SJCRH30 (cell line): ENCODE results near the gene FOXD2. TPM values are rescaled to one million over a fixed set of nuclear protein-coding genes. Genes with fewer than 3 reads are reported as not detected.

ENCODE experiments used
- DNase-seq, 2 experiments: peaks; one replicate each; pipeline ENCODE4 v3.0.0-alpha.2; 2015 to 2020
- H3K27ac ChIP-seq: fragments of 250-450 bp; sonication (Bioruptor Pico); 2 replicates; pipeline ENCODE4 v1.5.1; 2020; ENCODE audit warnings: mild to moderate bottlenecking, moderate library complexity
- H3K27me3 ChIP-seq: fragments of 250-450 bp; sonication (Bioruptor Pico); 2 replicates; pipeline ENCODE4 v1.5.1; 2020; ENCODE audit warnings: mild to moderate bottlenecking, moderate library complexity
- H3K36me3 ChIP-seq: fragments of 250-450 bp; sonication (Bioruptor Pico); 2 replicates; pipeline ENCODE4 v1.5.1; 2020; ENCODE audit warnings: mild to moderate bottlenecking, moderate library complexity
- H3K4me1 ChIP-seq: fragments of 250-450 bp; sonication (Bioruptor Pico); 2 replicates; pipeline ENCODE4 v1.5.1; 2020; ENCODE audit warnings: mild to moderate bottlenecking, moderate library complexity
- H3K4me3 ChIP-seq: fragments of 250-450 bp; sonication (Bioruptor Pico); 2 replicates; pipeline ENCODE4 v1.5.1; 2020; ENCODE audit warnings: mild to moderate bottlenecking, moderate library complexity
- H3K9me3 ChIP-seq: fragments of 250-450 bp; sonication (Bioruptor Pico); replicated peaks from 2 replicates; pipeline ENCODE4 v1.5.1; 2020; ENCODE audit warnings: mild to moderate bottlenecking, moderate library complexity
- total RNA-seq: library from RNA; depleted of rRNA; stranded (reverse); fragments of >200 nt; shearing (Covaris generic); gene quantifications from 2 replicates; pipeline ENCODE4 v1.2.3, GENCODE V29; 2014

The FOXD2 gene
- total RNA-seq, 1 experiment from 2014 or later: 2.2 TPM

- peak; percentile 85 to 90 for DNase-seq
- Histone ChIP-seq H3K36me3 (no peaks in the 10 kb centered on the region), H3K9me3 (no peaks in the 10 kb centered on the region), H3K27me3 (no peaks in the 10 kb centered on the region), H3K4me3 (no peak overlapping the region), H3K4me1 (peaks cover 19% of the 10 kb centered on the region), H3K27ac (no peak overlapping the region; the same call in 1 of the 2 replicates)
These were observed 28.4 kb upstream of the FOXD2 start for GRCh38 chr1:47409311-47410067.

- peaks cover 19% of the 10 kb centered on the region for H3K4me1 ChIP-seq
These were observed 27.8 kb upstream of the FOXD2 start for GRCh38 chr1:47410068-47410455.

DNA sequence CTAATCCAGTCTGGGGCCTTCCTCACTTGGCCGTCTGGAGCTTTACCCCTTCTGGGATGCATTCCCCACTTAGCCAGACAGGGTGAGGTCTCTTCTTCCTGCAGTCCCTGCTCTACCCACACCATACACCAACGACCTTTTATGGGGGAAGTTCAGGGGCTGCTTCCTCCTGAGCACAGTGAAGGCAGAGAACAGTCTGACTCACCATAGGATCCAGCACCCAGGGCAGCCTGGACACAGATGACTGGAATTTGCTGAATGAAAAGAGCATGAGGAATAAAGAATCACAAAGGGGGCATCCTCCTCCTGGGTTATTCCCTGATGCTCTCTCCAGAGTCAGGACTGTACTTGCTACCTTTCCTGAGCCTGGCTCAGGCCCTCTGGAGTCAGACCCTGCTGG lies 26.4 kb upstream of the FOXD2 start:
- no peak overlapping the region for H3K27ac ChIP-seq
- DNase-seq: no peak
- H3K4me1 ChIP-seq: peaks cover 19% of the 10 kb centered on the region

More at GRCh38 chr1:47410068-47410455, 27.8 kb upstream of the FOXD2 start:
- Histone ChIP-seq H3K9me3 (no peaks in the 10 kb centered on the region), H3K27ac (no peak overlapping the region; the same call in 1 of the 2 replicates), H3K4me3 (no peak overlapping the region), H3K36me3 (no peaks in the 10 kb centered on the region), H3K27me3 (no peaks in the 10 kb centered on the region)
- DNase-seq: no peak

GRCh38 chr1:47412437-47412836 lies 25.4 kb upstream of the FOXD2 start:
- Histone ChIP-seq H3K9me3 (no peaks in the 10 kb centered on the region), H3K27me3 (no peaks in the 10 kb centered on the region), H3K36me3 (no peaks in the 10 kb centered on the region), H3K4me1 (peaks cover 19% of the 10 kb centered on the region), H3K27ac (no peak overlapping the region), H3K4me3 (no peak overlapping the region)
- DNase-seq: no peak

More for the DNA sequence above, 26.4 kb upstream of the FOXD2 start:
- Histone ChIP-seq H3K27me3 (no peaks in the 10 kb centered on the region), H3K9me3 (no peaks in the 10 kb centered on the region), H3K4me3 (no peak overlapping the region), H3K36me3 (no peaks in the 10 kb centered on the region)

- Histone ChIP-seq H3K9me3 (no peaks in the 10 kb centered on the region), H3K27me3 (no peaks in the 10 kb centered on the region), H3K4me3 (no peak within 1 kb of the TSS), H3K4me1 (no peaks in the 10 kb centered on the region; the same call in 1 of the 2 replicates), H3K36me3 (no peaks in the 10 kb centered on the region), H3K27ac (no peak within 1 kb of the TSS)
- no peak for DNase-seq
These were observed 22.0 kb upstream of the FOXD2 start, which contains the start of gene FOXE3 for GRCh38 chr1:47415728-47416318. FOXE3 (plus strand) TSS chr1:47416285; CDS start chr1:47416316, 31 bp downstream.

GRCh38 chr1:47416319-47417169 lies 21.3 kb upstream of the FOXD2 start:
- Histone ChIP-seq H3K4me3 (no peak overlapping the region), H3K27ac (no peak overlapping the region), H3K36me3 (no peaks in the 10 kb centered on the region), H3K4me1 (no peaks in the 10 kb centered on the region), H3K9me3 (no peaks in the 10 kb centered on the region), H3K27me3 (no peaks in the 10 kb centered on the region)
- no peak for DNase-seq

DNA sequence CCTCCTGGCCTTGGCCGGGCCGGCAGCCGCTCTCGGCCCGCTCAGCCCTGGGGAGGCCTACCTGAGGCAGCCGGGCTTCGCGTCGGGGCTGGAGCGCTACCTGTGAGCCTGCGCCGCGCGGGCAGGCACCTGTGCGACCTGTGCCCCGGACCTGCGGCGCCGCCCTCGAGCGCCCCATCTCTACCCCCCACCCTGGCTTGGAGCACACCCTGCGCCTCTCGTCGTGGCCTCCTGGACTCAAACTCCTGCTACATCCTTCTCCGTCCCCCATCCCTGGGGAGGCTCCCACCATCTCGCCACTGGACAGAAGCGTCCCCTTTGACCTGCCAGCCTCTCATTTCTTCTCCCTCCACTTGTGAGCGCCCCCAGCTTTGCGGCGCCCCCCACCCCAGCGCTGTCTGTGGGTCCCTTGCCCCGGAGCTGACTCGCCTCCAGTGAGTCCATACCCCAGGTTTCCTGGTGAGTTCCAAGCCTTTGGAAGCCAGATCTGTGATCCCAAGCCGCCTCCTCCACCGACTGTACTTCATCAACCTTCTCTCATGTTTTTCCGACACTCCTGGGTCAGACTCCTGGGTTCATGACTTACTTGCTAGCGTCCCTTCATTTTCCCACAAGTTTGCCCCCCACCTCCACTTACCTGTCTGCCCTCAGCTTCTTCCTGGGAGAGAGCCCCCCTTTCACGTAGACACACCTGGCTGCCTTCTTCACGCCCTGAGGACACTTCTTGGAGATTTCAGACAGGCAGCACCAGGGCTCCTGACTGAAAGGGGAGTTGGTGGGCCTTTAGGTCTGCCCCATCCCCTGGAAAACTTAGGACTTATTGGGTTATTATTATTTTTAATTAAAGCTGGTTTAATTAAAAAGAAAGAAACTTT lies 20.4 kb upstream of the FOXD2 start:
- no peaks in the 10 kb centered on the region for H3K36me3 ChIP-seq
- H3K9me3 ChIP-seq: no peaks in the 10 kb centered on the region
- no peaks in the 10 kb centered on the region for H3K27me3 ChIP-seq
- H3K4me1 ChIP-seq: no peaks in the 10 kb centered on the region
- DNase-seq: no peak
- H3K27ac ChIP-seq: no peak overlapping the region
- no peak overlapping the region for H3K4me3 ChIP-seq

- no peaks in the 10 kb centered on the region for H3K27me3 ChIP-seq
- no peak overlapping the region for H3K27ac ChIP-seq
- no peaks in the 10 kb centered on the region for H3K4me1 ChIP-seq
- no peak overlapping the region for H3K4me3 ChIP-seq
- no peak for DNase-seq
- no peaks in the 10 kb centered on the region for H3K9me3 ChIP-seq
- no peaks in the 10 kb centered on the region for H3K36me3 ChIP-seq
These were observed 19.7 kb upstream of the FOXD2 start for GRCh38 chr1:47418122-47418521.

DNA sequence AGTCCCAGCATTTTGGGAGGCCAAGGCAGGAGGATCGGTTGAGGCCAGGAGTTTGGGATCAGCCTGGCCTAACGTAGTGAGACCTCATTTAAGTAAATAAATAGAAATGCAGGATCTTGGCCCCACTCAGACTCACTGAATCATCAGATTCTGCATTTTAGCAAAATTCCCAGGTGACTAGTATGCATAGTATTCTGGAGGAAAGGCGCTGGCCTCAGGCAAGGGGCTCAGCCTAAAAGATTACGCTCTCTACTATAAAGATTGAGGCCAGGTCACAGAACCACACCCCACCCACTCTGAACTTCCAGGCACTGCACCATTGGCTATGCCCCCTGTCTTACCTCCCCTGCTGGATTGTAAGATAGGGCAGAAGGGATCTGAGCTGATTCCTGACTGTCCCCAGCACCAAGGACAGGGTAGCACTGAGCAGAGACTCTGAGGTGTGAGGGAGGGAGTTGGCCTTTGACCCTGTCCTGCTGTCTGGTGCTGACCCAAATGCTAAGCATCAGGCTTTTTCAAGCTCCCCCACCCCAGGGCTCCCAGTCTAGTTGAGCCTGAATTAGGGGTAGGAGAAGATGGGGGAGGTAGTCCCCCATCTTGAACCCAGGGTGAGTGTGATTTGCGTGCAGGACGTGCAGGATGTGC lies 19.0 kb upstream of the FOXD2 start:
- H3K9me3 ChIP-seq: no peaks in the 10 kb centered on the region
- no peak for DNase-seq
- no peaks in the 10 kb centered on the region for H3K27me3 ChIP-seq
- no peak overlapping the region for H3K4me3 ChIP-seq
- no peak overlapping the region for H3K27ac ChIP-seq
- no peaks in the 10 kb centered on the region for H3K4me1 ChIP-seq
- no peaks in the 10 kb centered on the region for H3K36me3 ChIP-seq

- no peaks in the 10 kb centered on the region for H3K4me1 ChIP-seq
- DNase-seq: no peak
- no peak overlapping the region for H3K27ac ChIP-seq
- H3K4me3 ChIP-seq: no peak overlapping the region
- no peaks in the 10 kb centered on the region for H3K27me3 ChIP-seq
- no peaks in the 10 kb centered on the region for H3K36me3 ChIP-seq
- no peaks in the 10 kb centered on the region for H3K9me3 ChIP-seq
These were observed 17.3 kb upstream of the FOXD2 start for GRCh38 chr1:47420547-47420946.

DNA sequence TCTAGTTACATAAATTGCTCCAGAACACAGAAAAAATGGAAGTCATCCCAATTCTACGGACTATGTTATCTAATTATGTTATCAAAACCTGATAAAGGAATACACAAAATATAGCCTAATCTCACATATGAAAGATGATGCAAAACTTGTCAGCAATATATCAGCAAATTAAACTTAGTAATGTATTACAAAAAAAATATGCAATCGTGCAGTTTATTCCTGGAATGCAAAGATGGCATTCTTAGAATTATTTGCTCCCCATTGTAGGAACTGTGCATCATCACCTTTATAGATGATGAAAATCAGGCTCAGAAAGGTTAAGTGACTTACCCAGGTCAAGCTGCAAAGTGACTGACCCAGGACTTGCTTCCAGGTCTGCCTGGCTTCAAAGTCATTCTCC lies 14.0 kb upstream of the FOXD2 start:
- Histone ChIP-seq H3K27me3 (no peaks in the 10 kb centered on the region), H3K9me3 (no peaks in the 10 kb centered on the region), H3K4me1 (no peaks in the 10 kb centered on the region), H3K36me3 (no peaks in the 10 kb centered on the region), H3K27ac (no peak overlapping the region), H3K4me3 (no peak overlapping the region)
- DNase-seq: no peak

- Histone ChIP-seq H3K27me3 (no peaks in the 10 kb centered on the region), H3K4me1 (no peaks in the 10 kb centered on the region), H3K36me3 (no peaks in the 10 kb centered on the region), H3K9me3 (no peaks in the 10 kb centered on the region), H3K27ac (no peak overlapping the region), H3K4me3 (no peak overlapping the region)
- DNase-seq: peak; percentile 70 to 87
These were observed 13.4 kb upstream of the FOXD2 start for GRCh38 chr1:47424336-47424982.

GRCh38 chr1:47431534-47431933 lies 6.3 kb upstream of the FOXD2 start:
- H3K4me1 ChIP-seq: no peaks in the 10 kb centered on the region
- H3K4me3 ChIP-seq: no peak overlapping the region
- H3K36me3 ChIP-seq: peaks cover 6% of the 10 kb centered on the region; the same call in 1 of the 2 replicates
- DNase-seq: no peak
- no peaks in the 10 kb centered on the region for H3K27me3 ChIP-seq
- H3K27ac ChIP-seq: no peak overlapping the region
- H3K9me3 ChIP-seq: no peaks in the 10 kb centered on the region
